MG63 (cell line): ENCODE data around the gene SLC12A8. TPM values are rescaled to one million over a fixed set of nuclear protein-coding genes. Genes with fewer than 3 reads are reported as not detected.
A peak's percentile ranks its signal among the peaks of the same experiment; 100 is the strongest.
"Not testable (repeated sequence)": the region's sequence is repeated elsewhere in the genome, so short reads cannot be mapped to it uniquely, and the experiment has no call there.

ENCODE experiments used
- DNase-seq: peaks from one replicate; pipeline ENCODE4 v3.0.0-alpha.2; 2020
- H3K27me3 ChIP-seq: fragments of 250-450 bp; sonication (Bioruptor Pico); 2 replicates; pipeline ENCODE4 v1.5.1; 2020; ENCODE audit warnings: mild to moderate bottlenecking, moderate library complexity
- H3K36me3 ChIP-seq: fragments of 250-450 bp; sonication (Bioruptor Pico); 2 replicates; pipeline ENCODE4 v1.5.1; 2020; ENCODE audit warnings: mild to moderate bottlenecking, moderate library complexity
- H3K4me3 ChIP-seq: fragments of 250-450 bp; sonication (Bioruptor Pico); 2 replicates; pipeline ENCODE4 v1.5.1; 2020; ENCODE audit warnings: mild to moderate bottlenecking, moderate library complexity
- H3K9me3 ChIP-seq: fragments of 250-450 bp; sonication (Bioruptor Pico); 2 replicates; pipeline ENCODE4 v1.5.1; 2020; ENCODE audit warnings: mild to moderate bottlenecking, moderate library complexity
- total RNA-seq: library from RNA; depleted of rRNA; stranded (reverse); fragments of >200 nt; shearing (Covaris generic); gene quantifications from 2 replicates; pipeline ENCODE4 v1.2.3, GENCODE V29; 2014; ENCODE audit warnings: low replicate concordance

The SLC12A8 gene
- total RNA-seq, 1 experiment from 2014 or later: 52.7 TPM

DNA sequence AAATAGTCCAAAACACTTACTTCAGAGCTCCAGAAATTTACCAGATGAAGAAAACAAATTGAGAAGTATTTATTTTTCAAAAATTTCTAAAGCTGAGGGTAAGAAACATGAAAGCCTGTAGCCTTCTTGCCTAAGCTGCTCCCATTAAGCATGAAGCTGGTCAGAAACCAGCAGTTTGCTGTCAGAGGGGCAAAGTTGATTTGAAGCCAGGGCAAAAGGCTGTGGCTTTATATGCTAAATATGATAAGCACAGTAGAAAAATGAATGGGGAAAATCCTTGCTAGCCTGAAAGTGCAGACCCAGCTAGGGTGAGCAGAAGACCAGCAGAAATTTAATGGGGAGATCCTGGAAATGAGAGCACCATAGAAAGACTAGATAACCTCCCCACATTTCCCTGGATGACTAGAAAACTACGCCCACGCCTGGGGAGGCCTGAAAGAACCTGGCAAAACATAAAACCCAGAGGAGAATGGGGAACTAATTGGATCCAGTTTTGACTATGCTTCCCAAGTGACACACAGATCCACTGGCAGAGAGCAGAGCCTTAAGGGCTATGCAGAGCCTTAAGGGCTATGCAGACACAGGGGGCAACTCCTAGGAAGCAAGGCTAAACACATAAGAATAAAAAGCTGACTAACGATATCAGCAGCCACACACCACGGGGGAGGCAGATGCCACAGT, 113.8 kb downstream of the SLC12A8 start:
- H3K36me3 ChIP-seq: peaks cover 41% of the 10 kb centered on the region
- DNase-seq: no peak
- peaks cover 5% of the 10 kb centered on the region for H3K9me3 ChIP-seq
- H3K4me3 ChIP-seq: no peak overlapping the region
- H3K27me3 ChIP-seq: no peaks in the 10 kb centered on the region

DNA sequence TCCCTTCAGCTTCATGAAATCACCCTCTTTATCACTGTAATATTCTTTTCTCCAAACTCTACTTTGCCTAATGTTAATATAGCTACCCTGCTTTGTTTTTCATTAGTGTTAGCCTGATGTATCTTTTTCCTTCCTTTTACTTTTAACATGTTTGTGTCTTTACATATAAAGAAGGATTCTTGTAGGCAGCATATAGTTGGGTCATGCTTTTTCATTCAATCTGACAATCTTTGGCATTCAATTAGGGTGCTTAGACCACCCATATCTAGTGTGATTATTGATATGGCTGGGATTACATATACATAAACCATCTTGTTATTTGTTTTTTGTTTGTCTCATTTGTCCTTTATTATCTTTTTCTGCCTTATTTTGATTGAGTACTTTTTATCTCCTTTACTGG, 121.9 kb downstream of the SLC12A8 start:
- no peak for DNase-seq
- no peaks in the 10 kb centered on the region for H3K27me3 ChIP-seq
- peaks cover 15% of the 10 kb centered on the region for H3K9me3 ChIP-seq
- H3K4me3 ChIP-seq: no peak overlapping the region
- H3K36me3 ChIP-seq: peaks cover 40% of the 10 kb centered on the region

DNA sequence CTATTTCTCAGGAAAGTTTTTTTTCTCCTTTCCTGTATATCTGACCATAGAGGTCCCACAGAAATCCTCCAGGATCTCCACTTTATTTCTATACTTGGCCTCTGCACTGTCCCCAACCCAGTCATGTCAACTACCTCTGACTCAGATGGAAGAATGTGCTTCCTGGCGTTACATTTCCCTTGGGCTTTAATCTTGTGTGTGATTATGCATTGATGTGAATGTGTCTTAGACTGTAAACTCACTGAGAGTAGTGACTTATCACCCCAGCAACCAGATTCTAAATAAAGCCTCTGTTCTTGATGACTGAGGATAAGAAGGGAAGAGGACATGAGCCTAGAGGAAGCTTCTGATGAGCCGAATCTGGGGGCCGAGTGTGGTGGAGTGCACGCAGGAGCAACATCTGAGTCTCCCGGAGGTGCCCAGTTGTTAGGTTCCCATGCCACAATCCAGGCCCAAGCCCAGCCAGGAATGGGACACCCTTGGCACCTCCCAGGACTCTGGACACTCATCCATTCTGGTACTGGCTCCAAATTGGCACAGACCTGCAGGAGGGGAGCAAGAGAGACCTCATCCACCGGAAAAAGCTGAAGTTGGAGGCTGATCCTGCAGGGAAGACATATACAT, 124.7 kb downstream of the SLC12A8 start:
- Histone ChIP-seq H3K9me3 (peaks cover 12% of the 10 kb centered on the region), H3K36me3 (peaks cover 29% of the 10 kb centered on the region), H3K27me3 (no peaks in the 10 kb centered on the region), H3K4me3 (no peak overlapping the region)
- DNase-seq: no peak

DNA sequence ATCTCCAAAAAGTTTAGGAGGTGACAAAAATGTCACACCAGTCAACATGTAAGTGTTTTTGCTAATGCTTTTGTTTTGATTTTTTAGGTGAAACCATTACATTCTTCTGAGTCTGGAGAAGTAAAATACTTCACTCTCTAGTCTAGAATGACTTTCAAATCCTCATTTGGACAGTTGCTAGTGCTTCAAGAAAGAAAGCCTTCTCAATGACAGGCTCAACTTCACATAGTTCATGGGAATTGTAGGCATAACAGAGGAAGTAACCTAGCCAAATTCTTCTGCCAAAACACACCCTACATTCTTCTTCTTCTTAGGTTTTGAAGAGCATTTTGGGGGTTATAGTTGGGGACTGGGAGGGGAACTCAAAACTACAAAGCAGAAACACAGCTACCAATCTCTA, 127.4 kb downstream of the SLC12A8 start:
- DNase-seq: no peak
- H3K4me3 ChIP-seq: no peak overlapping the region
- peaks cover under 1% of the 10 kb centered on the region; the same call in 1 of the 2 replicates for H3K9me3 ChIP-seq
- H3K27me3 ChIP-seq: no peaks in the 10 kb centered on the region
- peaks cover 21% of the 10 kb centered on the region for H3K36me3 ChIP-seq

DNA sequence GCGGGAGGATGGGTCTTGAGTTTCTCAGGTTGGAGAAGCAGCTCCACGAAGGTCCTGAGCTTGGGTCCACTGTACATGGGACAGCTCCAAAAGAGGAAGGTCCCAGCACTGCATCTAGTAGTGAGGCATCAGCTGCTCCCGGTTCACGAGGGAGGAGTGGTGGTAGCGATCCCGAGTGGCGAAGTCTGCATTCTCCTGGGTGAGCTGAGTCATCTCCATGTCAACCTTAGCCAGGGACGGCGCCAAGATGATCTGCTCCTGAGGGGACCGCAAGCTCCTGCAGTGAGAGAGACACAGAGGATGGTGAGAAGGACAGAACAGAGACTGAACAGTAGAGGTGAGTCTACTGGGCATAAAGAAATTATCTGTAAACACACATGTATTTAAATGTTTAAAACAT, 128.8 kb downstream of the SLC12A8 start:
- Histone ChIP-seq H3K4me3 (no peak overlapping the region), H3K27me3 (no peaks in the 10 kb centered on the region), H3K9me3 (no peaks in the 10 kb centered on the region), H3K36me3 (peaks cover 26% of the 10 kb centered on the region)
- DNase-seq: peak; percentile 26

DNA sequence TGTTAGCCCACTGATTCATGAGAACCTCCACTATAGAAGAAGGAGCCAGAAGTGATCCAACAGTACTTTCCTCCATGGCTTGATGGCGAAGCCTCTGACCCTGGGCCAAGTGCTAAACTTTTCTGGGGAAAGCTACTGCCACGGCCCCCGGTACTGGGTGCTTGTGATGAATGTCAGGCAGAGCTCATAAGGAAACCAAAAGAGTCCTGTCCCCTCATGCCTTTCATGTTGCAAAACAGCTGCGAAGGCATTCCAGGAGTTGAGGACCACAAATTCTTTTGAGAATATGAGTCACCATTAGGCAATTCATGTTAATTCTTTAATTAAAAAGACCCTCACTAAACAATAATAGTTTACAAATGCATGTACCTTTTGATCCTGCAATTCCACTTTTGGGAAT, 130.2 kb downstream of the SLC12A8 start:
- H3K27me3 ChIP-seq, H3K4me3 ChIP-seq, DNase-seq, H3K9me3 ChIP-seq: not testable (repeated sequence)
- H3K36me3 ChIP-seq: peaks cover 26% of the 10 kb centered on the region

DNA sequence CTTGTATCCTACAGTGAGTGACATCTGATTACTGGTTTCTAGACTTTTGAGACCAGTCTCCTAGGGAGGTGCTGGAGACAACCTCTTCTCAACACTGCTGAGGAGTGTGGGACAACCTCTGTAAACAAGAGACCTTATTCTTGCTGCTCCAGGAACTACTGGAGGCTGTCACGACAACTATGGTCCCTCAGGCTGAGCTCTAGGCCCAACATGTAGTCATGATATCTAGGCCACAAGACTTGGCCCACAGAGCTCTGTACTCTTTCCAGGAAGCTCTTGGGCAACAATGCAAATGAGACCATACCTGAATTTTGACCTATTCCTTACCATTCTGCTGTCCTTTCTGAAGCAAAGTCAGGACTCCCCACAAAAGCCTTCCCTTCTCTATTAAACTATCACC, 132.5 kb downstream of the SLC12A8 start:
- H3K27me3 ChIP-seq: no peaks in the 10 kb centered on the region

DNA sequence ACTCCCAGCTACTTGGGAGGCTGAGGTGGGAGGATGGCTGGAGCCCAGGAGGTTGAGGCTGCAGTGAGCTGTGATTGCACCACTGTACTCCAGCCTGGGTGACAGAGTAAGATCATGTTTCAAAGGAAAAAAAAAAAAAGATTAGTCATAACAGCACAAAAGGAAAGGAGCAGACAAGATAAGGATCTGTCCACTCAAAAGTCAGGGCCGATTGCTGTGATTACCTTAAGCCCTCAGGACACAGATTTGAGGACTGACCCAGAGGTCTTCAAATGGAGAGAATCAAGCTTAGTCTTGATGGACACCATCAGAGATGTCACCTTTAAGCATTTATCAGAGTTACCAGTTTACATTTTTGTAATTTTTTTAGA, 132.9 kb downstream of the SLC12A8 start:
- no peak for DNase-seq
- Histone ChIP-seq H3K9me3 (no peaks in the 10 kb centered on the region; the same call in 1 of the 2 replicates), H3K36me3 (peaks cover 25% of the 10 kb centered on the region), H3K27me3 (no peaks in the 10 kb centered on the region), H3K4me3 (no peak overlapping the region)

More for the DNA sequence above, 132.5 kb downstream of the SLC12A8 start:
- DNase-seq: no peak
- Histone ChIP-seq H3K9me3 (no peaks in the 10 kb centered on the region; the same call in 1 of the 2 replicates), H3K36me3 (peaks cover 25% of the 10 kb centered on the region), H3K4me3 (no peak overlapping the region)

DNA sequence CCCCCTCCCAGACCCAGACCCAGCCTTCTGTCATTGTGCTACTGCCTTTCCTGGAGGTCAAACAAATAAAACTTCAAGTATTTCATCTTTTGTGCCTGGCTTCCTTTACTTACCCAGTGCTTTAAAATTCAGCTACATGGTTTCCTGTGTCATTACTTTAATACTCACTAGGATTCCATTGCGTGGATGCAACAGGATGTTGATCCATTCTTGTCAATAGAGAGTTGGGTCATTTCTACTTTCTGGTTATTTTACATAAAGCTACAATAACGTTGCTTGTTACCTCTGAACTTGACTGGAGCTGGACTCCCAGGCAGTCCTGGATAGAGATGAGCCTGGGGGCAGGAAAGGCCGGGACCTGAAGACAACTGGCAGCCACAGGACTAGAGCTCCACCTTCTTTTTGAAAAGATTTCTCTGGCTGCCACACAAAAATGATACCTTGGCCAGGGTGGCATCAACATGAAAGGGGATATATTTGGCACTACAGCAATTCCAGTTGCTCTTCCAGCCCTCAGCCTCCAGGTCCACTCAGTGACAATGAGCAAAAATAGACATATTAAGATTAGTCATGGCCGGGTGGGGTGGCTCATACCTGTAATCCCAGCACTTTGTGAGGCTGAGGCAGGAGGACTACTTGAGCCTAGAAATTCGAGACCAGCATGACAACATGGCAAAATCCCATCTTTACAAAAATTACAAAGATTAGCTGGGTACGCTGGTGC, 133.4 kb downstream of the SLC12A8 start:
- Histone ChIP-seq H3K27me3 (no peaks in the 10 kb centered on the region), H3K9me3 (no peaks in the 10 kb centered on the region; the same call in 1 of the 2 replicates), H3K4me3 (no peak overlapping the region), H3K36me3 (peaks cover 25% of the 10 kb centered on the region)
- DNase-seq: no peak

DNA sequence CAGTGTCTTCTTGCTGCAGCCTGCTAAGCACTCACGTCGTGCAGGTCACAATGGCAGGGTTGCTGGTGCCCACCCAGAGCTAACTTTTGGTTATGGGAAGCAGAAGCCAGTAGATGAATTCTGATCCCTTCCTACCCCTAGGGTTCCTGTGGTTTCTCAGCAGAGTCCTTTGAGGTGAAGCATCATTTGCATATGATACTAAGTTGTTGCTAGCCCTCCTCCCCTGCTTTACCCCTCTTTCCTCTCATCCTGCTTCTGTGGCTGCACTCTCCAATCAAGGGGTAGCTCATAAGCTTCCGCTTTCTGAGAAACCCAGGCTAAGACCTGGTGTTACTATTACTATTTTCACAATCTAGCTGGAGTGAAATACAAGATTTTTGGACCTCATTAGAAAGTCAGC, 134.7 kb downstream of the SLC12A8 start:
- H3K27me3 ChIP-seq: no peaks in the 10 kb centered on the region
- H3K36me3 ChIP-seq: peaks cover 20% of the 10 kb centered on the region
- H3K4me3 ChIP-seq: no peak overlapping the region
- DNase-seq: no peak
- H3K9me3 ChIP-seq: no peaks in the 10 kb centered on the region; the same call in 1 of the 2 replicates

DNA sequence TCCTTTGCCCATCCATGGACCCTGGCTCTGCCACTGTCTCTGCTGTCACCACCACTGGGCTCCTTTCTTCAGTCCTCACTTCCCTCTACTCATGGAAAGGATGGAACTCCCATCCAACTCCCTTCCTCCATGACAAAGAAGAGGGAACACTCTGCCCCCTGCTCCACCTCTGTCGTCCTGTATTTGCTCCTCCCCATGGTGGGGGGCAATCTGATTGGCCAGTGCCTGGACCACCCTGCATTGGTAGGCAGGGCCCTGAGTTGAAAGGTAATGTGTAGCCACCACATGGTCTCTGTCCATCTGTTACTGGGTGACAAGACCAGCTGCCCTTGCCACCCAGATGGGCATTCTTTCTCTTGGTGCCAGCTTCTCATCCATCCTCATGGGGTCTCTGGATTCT, 136.1 kb downstream of the SLC12A8 start:
- no peak for DNase-seq
- Histone ChIP-seq H3K36me3 (peaks cover 17% of the 10 kb centered on the region), H3K27me3 (no peaks in the 10 kb centered on the region), H3K9me3 (no peaks in the 10 kb centered on the region; the same call in 1 of the 2 replicates), H3K4me3 (no peak overlapping the region)

DNA sequence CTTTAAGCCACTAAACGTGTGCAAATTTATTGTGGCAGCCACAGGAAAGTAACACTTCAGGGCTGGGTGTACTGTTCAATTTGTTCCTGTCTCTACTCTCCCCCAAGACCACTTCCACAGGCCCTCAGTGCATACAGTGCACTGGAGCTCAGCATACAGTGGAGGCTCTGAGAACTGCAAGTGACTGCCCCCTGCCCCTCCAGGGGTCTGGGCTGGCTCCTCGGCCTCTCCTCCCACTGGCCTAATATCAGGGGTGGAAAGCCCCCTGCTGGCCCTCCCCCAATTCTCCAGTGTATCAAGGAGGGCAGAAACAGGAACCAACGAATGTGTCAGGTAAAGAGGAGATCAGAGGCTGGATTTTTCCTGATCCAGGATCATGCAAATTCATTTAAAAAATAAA, 136.8 kb downstream of the SLC12A8 start:
- Histone ChIP-seq H3K36me3 (peaks cover 17% of the 10 kb centered on the region), H3K9me3 (no peaks in the 10 kb centered on the region; the same call in 1 of the 2 replicates), H3K27me3 (no peaks in the 10 kb centered on the region), H3K4me3 (no peak overlapping the region)
- no peak for DNase-seq

DNA sequence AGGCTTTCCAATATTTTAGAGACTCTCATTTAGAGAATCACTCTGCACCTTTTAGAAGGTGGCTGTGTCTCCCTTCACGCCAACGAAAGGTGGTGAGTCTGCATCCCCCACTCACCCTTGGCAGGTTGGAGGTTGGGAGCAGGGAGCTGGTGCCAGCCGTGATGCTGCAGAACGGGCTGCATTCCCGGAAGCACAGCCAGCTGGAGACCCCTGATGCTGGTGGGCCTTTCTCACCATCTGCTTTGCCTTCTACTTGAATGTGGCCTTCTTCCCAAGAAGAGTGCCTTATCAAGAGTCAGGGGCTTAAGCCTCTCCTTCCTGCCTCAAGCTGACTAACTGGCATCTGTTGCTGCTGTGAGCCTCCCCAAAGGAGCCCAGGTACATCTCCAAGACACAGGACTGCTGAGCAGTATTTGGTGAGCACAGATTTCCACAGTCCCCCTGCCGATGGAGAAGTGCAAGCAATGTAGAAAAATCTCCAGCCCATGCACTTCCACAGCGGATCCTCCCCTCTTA, 139.1 kb downstream of the SLC12A8 start:
- no peak overlapping the region for H3K4me3 ChIP-seq
- no peaks in the 10 kb centered on the region for H3K27me3 ChIP-seq
- no peaks in the 10 kb centered on the region; the same call in 1 of the 2 replicates for H3K9me3 ChIP-seq
- DNase-seq: no peak
- H3K36me3 ChIP-seq: peaks cover 4% of the 10 kb centered on the region

DNA sequence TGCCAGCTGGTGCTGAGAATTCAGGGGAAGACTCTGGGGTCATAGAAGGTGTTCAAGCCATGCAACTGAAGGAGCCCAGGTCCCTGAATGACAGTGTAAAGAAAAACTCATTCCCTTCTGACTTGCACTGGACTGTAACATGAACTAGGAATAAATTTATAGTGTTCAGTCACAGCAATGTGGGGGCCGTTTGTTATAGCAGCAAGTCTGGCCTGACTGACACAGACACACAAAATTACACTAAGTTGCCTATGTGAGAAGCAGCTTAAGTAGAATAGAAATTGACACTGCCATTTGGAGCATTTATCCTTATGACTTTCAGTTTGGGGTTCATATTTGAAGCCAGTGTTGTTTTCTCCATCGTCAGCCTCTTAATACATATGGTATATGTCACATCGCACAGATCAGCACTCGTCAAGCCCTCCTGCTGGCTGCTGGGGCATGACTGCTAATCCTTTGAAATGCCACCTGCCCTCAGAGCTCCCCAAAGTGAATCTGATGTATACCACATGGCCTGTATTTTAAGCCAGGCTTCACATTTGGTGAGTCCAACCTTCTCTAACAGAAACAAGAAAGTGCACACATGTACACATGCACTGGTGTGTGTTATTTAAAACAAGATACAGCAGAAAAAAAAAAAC, 139.7 kb downstream of the SLC12A8 start:
- Histone ChIP-seq H3K9me3 (no peaks in the 10 kb centered on the region), H3K36me3 (no peaks in the 10 kb centered on the region; the same call in 1 of the 2 replicates), H3K4me3 (no peak overlapping the region), H3K27me3 (no peaks in the 10 kb centered on the region)
- no peak for DNase-seq

DNA sequence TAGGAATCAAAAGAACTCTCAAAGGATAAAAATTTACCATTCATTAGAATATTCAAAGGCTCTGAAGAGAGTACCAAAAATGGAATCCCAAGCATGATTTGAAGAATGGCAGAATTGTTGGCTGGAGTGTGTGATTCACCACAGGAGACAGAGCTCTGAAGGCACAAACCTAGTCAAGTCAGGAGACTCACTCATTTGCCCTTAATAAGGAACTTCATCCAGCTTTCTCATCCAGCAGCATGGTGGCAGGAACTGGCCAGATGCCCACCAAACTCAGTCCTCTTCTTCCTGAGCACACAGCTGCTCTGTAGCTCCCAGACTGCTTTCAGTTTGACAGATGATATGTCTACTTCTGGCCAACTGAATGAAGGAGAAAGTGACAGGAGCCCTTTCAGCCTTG, 140.2 kb downstream of the SLC12A8 start:
- Histone ChIP-seq H3K27me3 (no peaks in the 10 kb centered on the region), H3K36me3 (no peaks in the 10 kb centered on the region), H3K9me3 (no peaks in the 10 kb centered on the region), H3K4me3 (no peak overlapping the region)
- peak; percentile 69 for DNase-seq

DNA sequence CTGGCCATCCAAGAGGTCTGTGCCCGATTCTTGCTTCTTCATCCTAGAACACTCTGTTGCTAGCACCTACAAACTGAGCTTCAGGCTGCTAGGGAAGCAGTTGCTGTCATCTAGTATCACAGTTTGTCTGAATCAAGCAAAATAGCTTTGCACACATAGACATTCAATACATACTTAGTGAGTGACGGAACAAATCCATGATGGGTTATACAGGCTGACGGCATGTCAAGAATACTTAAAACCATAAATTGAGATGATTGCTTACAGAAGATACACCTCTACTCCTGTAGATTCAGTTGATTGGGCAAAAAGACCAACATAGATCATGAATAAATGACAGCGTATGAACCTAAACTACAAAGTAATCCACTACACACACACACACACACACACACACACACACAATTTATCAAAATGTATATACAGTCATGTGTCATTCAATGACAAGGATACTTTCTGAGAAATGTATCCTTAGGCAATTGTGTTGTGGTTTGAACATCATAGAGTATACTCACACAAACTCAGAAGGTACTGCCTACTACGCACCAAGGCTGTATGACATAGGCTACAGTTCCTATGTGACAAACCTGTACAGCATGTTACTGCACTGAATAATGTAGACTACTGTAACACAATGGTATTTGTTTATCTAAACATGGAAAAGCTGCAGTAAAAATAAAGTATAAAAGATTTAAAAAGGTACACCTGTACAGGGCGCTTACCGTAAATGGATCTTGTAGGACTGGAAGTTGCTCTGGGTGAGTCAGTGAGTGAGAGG, 142.4 kb downstream of the SLC12A8 start:
- no peak for DNase-seq
- no peaks in the 10 kb centered on the region for H3K27me3 ChIP-seq
- no peaks in the 10 kb centered on the region for H3K36me3 ChIP-seq
- H3K9me3 ChIP-seq: no peaks in the 10 kb centered on the region
- H3K4me3 ChIP-seq: no peak overlapping the region
